Hematopoietic multipotent progenitor cell (in vitro differentiated cells): ENCODE measurements around the gene METAP2. TPM values are rescaled to one million over a fixed set of nuclear protein-coding genes. Genes with fewer than 3 reads are reported as not detected.

Experiments used
- DNase-seq, 3 donors: peaks; one replicate each; pipeline ENCODE4 v3.0.0-alpha.2; 2011 to 2015; ENCODE audit warnings: low read depth in 2 of 3, low spot score in 2 of 3
- small RNA-seq: library from RNA; depleted of rRNA; stranded (forward); fragments of <200 nt; gene quantifications from one replicate; pipeline ENCODE3, GENCODE V24; 2012
- total RNA-seq: library from RNA; depleted of rRNA; stranded (reverse); fragments of >200 nt; gene quantifications from one replicate; pipeline ENCODE4 v1.2.3, GENCODE V29; 2012

The METAP2 gene
- total RNA-seq, 1 donor, result 20.5 TPM

DNA sequence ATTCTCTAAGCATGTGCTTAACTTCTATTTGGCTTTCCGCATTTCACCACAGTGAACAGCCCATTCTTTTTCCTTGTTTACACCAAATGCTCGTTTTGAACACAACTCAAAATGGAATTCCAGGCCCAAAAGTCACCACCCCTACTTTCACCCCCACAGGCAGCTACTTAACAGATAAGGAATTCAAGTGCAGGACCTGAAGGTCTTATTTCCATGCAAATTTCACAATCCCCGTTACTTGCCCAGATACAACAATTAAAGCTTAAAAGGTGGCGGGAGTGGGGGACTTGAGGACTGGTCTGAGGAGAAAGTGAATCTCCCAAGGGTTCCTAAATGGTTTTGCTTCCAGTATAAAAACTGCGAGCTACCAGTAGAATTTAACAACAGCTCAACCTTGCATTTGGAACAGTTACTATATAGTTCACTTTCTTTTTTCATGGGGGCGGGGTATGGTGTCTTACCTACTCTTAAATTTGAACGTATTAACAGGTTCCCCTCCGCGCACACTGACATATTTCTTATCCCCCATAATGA lies 73.6 kb downstream of the METAP2 start:
- DNase-seq, result peak in 2 of 3 donors; percentile 14 to 31

DNA sequence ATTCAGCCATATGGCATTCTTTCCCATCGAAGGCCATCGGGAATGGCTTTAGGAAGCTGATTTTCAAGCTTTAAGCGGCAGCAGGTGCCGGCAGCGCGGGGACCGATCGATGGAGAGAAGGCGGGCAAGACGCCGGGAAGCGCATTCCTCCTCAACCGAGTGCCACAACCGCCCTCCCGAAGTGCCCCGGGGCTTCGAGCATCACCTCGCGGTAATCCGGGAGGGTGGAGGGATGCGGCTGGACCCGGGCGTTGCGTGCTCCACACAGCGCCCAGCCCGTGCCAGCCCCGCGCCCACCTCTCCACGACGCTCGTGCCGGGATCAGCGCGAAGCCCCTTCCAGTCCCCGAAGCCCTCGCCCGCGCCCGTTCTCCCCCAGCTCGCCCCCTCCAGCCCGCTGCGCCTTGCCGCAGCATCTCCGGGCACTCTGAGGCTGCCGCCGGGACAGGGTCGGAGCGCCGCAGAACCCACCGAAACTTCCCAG lies 74.1 kb downstream of the METAP2 start:
- peak in 1 of 3 donors; percentile 9 for DNase-seq

- peak; percentile 49 to 69 (median 66) for DNase-seq
Measured at GRCh38 chr12:95548539-95549391, 74.8 kb downstream of the METAP2 start.

GRCh38 chr12:95549392-95550084 lies 75.6 kb downstream of the METAP2 start:
- DNase-seq, result no peak

DNA sequence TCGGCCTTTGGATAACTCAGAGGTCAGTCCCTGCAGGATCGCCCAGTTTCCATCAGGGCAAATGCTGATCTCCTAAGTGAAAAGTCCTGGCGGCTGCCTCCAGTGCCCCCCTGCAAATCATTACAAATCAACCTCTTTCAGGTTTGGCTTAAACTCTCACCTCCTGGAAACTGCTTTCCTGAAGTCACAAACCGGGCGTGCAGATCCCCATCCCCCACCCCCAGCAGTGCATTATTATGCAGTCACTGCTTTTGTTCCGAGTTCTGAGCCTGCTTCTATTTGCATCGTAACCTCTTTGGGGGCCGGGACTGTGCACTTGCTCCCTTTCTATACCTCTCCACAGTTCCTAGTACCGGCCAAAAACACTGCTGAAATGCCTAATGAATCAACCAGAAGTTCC lies 77.4 kb downstream of the METAP2 start, which contains the start of gene USP44:
Gene USP44, minus strand, starts transcription at position 172 of the 400 bp plus-strand sequence. CDS start 17,220 bp downstream, outside the sequence.
- DNase-seq, result no peak

DNA sequence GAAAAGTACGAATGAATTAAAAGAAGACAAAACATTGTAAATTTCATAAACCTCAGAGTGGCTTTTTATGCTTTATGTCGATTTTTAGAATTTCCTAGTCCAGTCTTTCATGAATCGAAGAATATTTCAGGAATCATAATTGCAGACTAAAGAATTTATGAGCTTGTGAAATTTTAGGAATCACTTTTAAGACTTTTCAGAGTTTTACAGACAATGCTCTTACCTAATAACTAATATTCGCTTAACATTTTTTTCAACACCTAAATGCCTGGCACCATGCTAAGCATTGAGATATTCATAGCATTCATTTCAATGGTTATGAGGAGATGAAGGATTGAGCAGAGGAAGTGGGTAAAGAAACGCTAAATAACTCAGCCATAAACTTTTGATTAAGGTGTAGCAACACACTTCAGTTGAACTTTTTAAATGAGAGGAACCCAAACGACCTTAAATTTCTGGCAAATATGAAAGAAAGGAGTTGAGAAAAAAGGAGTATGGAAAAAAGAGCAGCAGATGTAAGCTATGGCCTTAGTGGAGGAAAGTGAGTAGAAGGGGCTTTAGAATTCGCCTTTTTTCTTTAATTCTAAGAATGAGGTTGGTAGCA lies 78.1 kb downstream of the METAP2 start:
- DNase-seq, result no peak

DNA sequence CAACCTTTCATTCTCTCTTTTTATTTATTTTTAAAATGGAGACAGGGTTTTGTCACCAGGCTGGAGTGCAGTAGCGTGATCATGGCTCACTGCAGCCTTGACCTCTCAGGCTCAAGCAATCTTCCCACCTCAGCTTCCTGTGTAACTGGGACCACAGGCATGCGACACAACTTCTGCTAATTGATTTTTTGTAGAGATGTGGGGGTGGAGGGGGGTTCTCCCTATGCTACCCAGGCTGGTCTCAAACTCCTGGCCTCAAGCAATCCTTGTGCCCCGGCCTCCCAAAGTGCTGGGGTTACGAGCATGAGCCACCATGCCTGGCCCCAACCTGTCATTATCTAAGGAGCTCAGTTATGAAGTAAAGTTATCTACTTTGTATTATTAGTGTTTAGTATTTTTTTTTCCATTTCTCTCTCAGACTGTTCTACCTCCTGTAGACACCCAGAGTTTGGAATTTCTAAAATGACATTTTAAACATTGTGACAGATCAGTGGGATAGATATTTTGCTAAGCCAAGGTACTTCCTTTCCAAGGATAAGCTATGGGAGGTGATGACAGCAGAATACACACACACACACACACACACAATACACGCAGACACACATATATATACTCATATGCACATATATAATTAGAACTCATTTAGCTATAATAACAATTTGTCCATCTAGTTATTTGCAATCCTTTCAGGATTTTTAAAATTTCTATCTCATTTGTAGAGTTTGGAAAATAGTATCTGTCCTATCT lies 79.4 kb downstream of the METAP2 start:
- peak in 2 of 3 donors; percentile 29 to 57 for DNase-seq

DNA sequence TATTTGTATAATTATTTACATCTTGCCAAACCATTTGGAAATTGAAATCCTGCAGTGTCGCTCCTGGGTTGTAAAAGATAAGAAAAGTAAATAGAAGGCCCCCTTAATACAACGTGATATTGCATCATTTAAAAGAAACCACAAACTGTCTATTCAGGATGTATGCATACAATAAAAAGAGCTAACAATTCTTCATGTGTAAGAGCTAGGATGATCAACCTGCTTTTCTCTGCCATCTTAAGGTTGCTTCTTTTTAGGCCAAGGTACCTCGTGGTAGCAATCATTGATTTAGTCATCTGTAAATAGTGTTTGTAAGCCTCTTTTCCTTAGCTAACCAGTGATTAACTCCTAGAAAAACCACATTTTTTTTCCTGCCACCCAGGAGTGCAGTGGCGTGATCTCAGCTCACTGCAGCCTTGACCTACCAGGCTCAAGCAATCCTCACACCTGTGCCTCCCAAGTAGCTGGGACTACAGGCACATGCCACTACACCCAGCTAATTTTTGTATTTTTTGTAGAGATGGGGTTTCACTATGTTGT lies 80.7 kb downstream of the METAP2 start:
- no peak for DNase-seq

DNA sequence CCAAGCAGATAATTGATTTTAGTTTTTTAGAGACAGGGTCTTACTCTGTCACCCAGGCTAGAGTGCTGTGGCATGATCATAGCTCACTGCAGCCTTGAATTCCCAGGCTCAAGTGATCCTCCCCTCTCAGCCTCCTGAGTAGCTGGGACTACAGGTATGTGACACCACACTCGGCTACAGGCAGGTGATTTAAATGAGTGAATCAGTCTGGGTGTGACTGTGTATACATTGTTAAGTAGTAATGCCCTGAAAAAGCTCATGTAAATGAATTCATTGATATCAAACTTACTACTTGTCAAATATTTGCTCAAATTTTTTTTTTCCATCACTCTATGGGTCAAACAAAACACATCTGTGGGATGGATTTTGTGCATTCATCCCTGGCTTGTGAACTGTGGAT lies 83.7 kb downstream of the METAP2 start:
- DNase-seq, result no peak

Small RNAs within 50 kb of the gene (small RNA-seq; reads per million reads assigned to genes)
- not detected for gene RNU6-735P

Other genes starting within 250 kb of the METAP2 start
- 0.54 TPM for gene USP44, start 77.3 kb downstream of the METAP2 start, total RNA-seq